K562 (cell line): Measurements from ENCODE around the gene TTC27. TPM values are rescaled to one million over a fixed set of nuclear protein-coding genes. Genes with fewer than 3 reads are reported as not detected.

Experiments
- ATAC-seq: fragments of 200-7000 bp; cut with Tn5 transposase; 3 replicates; pipeline ENCODE4 v1.9.1; 2020; ENCODE audit warnings: moderate library complexity
- BruUV-seq: library from RNA; stranded (reverse); fragments of 400-500 nt; replicated peaks from 2 replicates; lab custom pipeline; 2021; lab: Mats Ljungman, UMichigan
- CTCF ChIA-PET: fragments of 300-600 bp; formaldehyde crosslinking; extraction: SDS; loops from one replicate; lab custom pipeline; 2021; ENCODE audit warnings: low intra/inter-chr PET ratio; lab: Yijun Ruan, JAX
- POLR2A ChIA-PET: fragments of 300-600, 350-650 bp; sonication (Branson Sonifier 250); formaldehyde crosslinking; extraction: SDS; loops from one replicate; lab custom pipeline; 2021; ENCODE audit warnings: antibody characterized with exemption, inconsistent platforms; lab: Yijun Ruan, JAX
- DNase-seq, 4 experiments: peaks; one replicate each; pipeline versions ENCODE4 v3.0.0 to v3.0.0-alpha.2; 2011 to 2018; ENCODE audit warnings: low spot score in 3 of 4, mixed read lengths in 3 of 4; ENCODE audit errors: extremely low read depth in 1 of 4
- FAIRE-seq: peaks from 2 replicates; lab custom pipeline; 2011; peaks lifted over from hg19 to GRCh38; lab: Jason Lieb, UNC
- H2AFZ ChIP-seq: 2 replicates; pipeline ENCODE4 v1.6.0; 2011; ENCODE audit warnings: low read depth, low read length, control low read depth, inconsistent platforms
- H3K27ac ChIP-seq: fragments of 200-600 bp; 3 replicates; pipeline ENCODE4 v1.8.0; 2011; ENCODE audit warnings: low read depth, mild to moderate bottlenecking, control low read depth, inconsistent platforms, low read length, moderate library complexity, mixed read lengths; ENCODE audit errors: extremely low read depth
- H3K27me3 ChIP-seq, 2 experiments: fragments of 300-600 bp in 1 of 2; 2 replicates in 1 of 2; 3 replicates in 1 of 2; pipeline versions ENCODE4 v1.6.0 to v1.8.0; 2011; ENCODE audit warnings: inconsistent platforms in 2 of 2, low read length in 2 of 2, mild to moderate bottlenecking in 1 of 2, mixed read lengths in 1 of 2, moderate library complexity in 1 of 2; ENCODE audit not compliant: control insufficient read depth in 2 of 2, insufficient read depth in 2 of 2
- H3K36me3 ChIP-seq: fragments of 300-600 bp; 3 replicates; pipeline ENCODE4 v1.8.0; 2011; ENCODE audit warnings: mild to moderate bottlenecking, low read length, inconsistent platforms; ENCODE audit not compliant: control insufficient read depth, insufficient read depth
- H3K4me1 ChIP-seq, 2 experiments: fragments of 200-600 bp in 1 of 2; replicated peaks in 1 of 2; 2 replicates in 1 of 2; 3 replicates in 1 of 2; pipeline versions ENCODE4 v1.5.1 to v1.8.0; 2011; ENCODE audit warnings: inconsistent platforms in 2 of 2, low read length in 2 of 2, mild to moderate bottlenecking in 1 of 2, mixed read lengths in 1 of 2, moderate library complexity in 1 of 2; ENCODE audit not compliant: control insufficient read depth in 2 of 2, insufficient read depth in 2 of 2
- H3K4me2 ChIP-seq: 2 replicates; pipeline ENCODE4 v1.6.1; 2011; ENCODE audit warnings: low read length, control low read depth, inconsistent platforms, mixed read lengths; ENCODE audit not compliant: insufficient read depth
- H3K4me3 ChIP-seq: fragments of 200-600 bp; sonication (generic), shearing (Covaris generic); 2 replicates; pipeline ENCODE4 v1.5.1; 2016; ENCODE audit warnings: control low read depth, inconsistent platforms
- H3K79me2 ChIP-seq: fragments of 200-600 bp; 3 replicates; pipeline ENCODE4 v1.8.0; 2011; ENCODE audit warnings: low read length, inconsistent platforms; ENCODE audit not compliant: control insufficient read depth, insufficient read depth
- H3K9ac ChIP-seq, 2 experiments: 2 replicates each; pipeline versions ENCODE4 v1.6.0 to v1.6.1; 2011; ENCODE audit warnings: low read depth in 2 of 2, low read length in 2 of 2, control low read depth in 1 of 2, inconsistent platforms in 1 of 2, mild to moderate bottlenecking in 1 of 2, mixed read lengths in 1 of 2; ENCODE audit not compliant: insufficient read depth in 1 of 2
- H3K9me1 ChIP-seq: one replicate; pipeline ENCODE4 v1.6.0; 2011; ENCODE audit warnings: inconsistent platforms, mild to moderate bottlenecking, low read length, moderate library complexity; ENCODE audit not compliant: control insufficient read depth, insufficient read depth
- H3K9me3 ChIP-seq: replicated peaks from 2 replicates; pipeline ENCODE4 v1.5.1; 2011; ENCODE audit warnings: low read depth, low read length, inconsistent platforms; ENCODE audit not compliant: control insufficient read depth, insufficient read depth
- H4K20me1 ChIP-seq: replicated peaks from 2 replicates; pipeline ENCODE4 v1.6.1; 2011; ENCODE audit warnings: low read length, inconsistent platforms, mixed read lengths; ENCODE audit not compliant: control insufficient read depth, insufficient read depth
- ATF4 ChIP-seq: fragments of 450-650 bp; formaldehyde crosslinking; IDR thresholded peaks from 2 replicates; pipeline ENCODE4 v1.4.0; 2022; ENCODE audit warnings: mild to moderate bottlenecking, moderate library complexity
- CHCHD3 ChIP-seq: fragments of 250-450 bp; sonication (Bioruptor Pico); IDR thresholded peaks from 2 replicates; pipeline ENCODE4 v2.1.2; 2022; ENCODE audit warnings: mild to moderate bottlenecking
- ZNF143 ChIP-seq: sonication (generic); formaldehyde crosslinking; IDR thresholded peaks from 2 replicates; pipeline ENCODE4 v1.9.0; 2022; ENCODE audit warnings: mild to moderate bottlenecking, missing genetic modification reagents
- WGBS: fragments of 100-300 bp; shearing (Covaris generic); methylation state at CpG from one replicate; pipeline ENCODE4 v1.1.6; 2016; ENCODE audit warnings: low coverage, mixed read lengths; ENCODE audit not compliant: insufficient coverage; ENCODE audit errors: missing lambda C conversion rate; 5-methylcytosine and 5-hydroxymethylcytosine counted together
- in situ Hi-C: fragments of 300-500 bp; cut with MboI; formaldehyde crosslinking; loops from 4 replicates; pipeline ENCODE4 v1.15.0; 2018; ENCODE audit warnings: inconsistent platforms, mixed read lengths
- intact Hi-C: fragments of 100-400 bp; cut with micrococcal nuclease; formaldehyde crosslinking; loops from 2 replicates; pipeline ENCODE4 v1.14.2; 2022
- polyA plus RNA-seq, 8 experiments: library from polyadenylated mRNA; depleted of rRNA in 4 of 8; stranded (reverse) in 5 of 8; unstranded in 3 of 8; fragments of >200 nt; fragmentation: Nextera tagmentation in 2 of 8; fragmentation: Illumina TruSeq in 1 of 8; extraction: Ambion mirVana in 2 of 8; extraction: Trizol in 1 of 8; gene quantifications; 2 replicates each; pipeline versions ENCODE4 v1.2.1 to v1.2.3, GENCODE V29; 2011 to 2014; ENCODE audit warnings: inconsistent platforms in 1 of 8, missing spikeins in 1 of 8
- total RNA-seq, 7 experiments: library from RNA; depleted of rRNA in 6 of 7; stranded (reverse); fragments of >200 nt in 6 of 7; fragmentation: Illumina TruSeq in 2 of 7; extraction: Trizol in 2 of 7; gene quantifications; 2 replicates each; pipeline versions ENCODE4 v1.2.1 to v1.2.3, GENCODE V29; 2011 to 2021; ENCODE audit warnings: low replicate concordance in 1 of 7
- TF ChIP-seq, protein P1 (sequence below): fragments of 450-650 bp; IDR thresholded peaks from 2 replicates; pipeline ENCODE4 v1.6.1; 2017; ENCODE audit warnings: antibody characterized with exemption, mild to moderate bottlenecking
- TF ChIP-seq, protein P2 (sequence below): sonication (generic); formaldehyde crosslinking; IDR thresholded peaks from 2 replicates; pipeline ENCODE4 v1.8.0; 2022; ENCODE audit warnings: mild to moderate bottlenecking, missing genetic modification reagents
- TF ChIP-seq, protein P3 (sequence below): fragments of 250-450 bp; sonication (Bioruptor Pico); IDR thresholded peaks from 2 replicates; pipeline ENCODE4 v1.4.0; 2020; ENCODE audit warnings: mild to moderate bottlenecking, moderate library complexity, borderline replicate concordance
- TF ChIP-seq, protein P4 (sequence below): fragments of 450-650 bp; conservative IDR thresholded peaks from 2 replicates; pipeline ENCODE4 v1.6.1; 2016; ENCODE audit warnings: missing genetic modification characterization, low read depth, mild to moderate bottlenecking, missing compliant biosample characterization, moderate library complexity

TTC27 gene
- total and polyA plus RNA-seq, 9 of the 15 experiments (the other 6 are each of a cell fraction or from before 2014, with no cell fraction given) = 44.3 to 93.4 (median 57.3) TPM

DNA sequence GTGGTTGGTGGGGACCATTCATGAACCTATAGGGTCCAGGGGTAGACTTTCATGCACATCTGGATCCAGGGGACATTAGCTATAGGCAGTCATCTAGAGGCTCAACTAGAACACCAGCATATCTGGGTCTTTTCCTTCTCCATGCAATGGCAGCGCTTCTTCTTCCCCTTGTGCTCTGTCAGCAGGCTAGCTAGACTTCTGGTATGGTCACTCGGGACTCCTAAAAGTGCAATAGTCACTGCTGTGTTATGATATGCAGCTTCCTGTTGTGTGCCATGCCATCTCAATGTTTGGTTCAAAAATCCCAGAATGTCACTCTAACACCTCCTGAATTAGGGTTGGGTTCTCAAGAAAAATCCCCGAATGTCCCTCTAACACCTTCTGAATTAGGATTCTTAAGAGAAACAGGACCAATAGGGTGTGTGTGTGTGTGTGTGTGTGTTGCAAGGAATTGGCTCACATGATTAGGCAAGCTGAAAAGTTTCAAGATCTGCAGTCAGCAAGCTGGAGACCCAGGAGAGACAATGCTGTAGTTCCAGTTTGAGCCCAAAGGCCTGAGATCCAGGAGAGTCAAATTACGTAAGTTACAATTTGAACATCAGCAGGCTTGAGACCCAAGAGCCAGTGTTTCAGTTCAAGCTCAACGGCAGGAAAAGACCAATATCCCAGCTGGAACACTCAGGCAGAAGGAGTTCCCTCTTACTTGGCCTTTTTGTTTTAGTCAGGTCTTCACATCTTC, 221.8 kb downstream of the TTC27 start (continued):
- TF ChIP-seq, protein P1, sequence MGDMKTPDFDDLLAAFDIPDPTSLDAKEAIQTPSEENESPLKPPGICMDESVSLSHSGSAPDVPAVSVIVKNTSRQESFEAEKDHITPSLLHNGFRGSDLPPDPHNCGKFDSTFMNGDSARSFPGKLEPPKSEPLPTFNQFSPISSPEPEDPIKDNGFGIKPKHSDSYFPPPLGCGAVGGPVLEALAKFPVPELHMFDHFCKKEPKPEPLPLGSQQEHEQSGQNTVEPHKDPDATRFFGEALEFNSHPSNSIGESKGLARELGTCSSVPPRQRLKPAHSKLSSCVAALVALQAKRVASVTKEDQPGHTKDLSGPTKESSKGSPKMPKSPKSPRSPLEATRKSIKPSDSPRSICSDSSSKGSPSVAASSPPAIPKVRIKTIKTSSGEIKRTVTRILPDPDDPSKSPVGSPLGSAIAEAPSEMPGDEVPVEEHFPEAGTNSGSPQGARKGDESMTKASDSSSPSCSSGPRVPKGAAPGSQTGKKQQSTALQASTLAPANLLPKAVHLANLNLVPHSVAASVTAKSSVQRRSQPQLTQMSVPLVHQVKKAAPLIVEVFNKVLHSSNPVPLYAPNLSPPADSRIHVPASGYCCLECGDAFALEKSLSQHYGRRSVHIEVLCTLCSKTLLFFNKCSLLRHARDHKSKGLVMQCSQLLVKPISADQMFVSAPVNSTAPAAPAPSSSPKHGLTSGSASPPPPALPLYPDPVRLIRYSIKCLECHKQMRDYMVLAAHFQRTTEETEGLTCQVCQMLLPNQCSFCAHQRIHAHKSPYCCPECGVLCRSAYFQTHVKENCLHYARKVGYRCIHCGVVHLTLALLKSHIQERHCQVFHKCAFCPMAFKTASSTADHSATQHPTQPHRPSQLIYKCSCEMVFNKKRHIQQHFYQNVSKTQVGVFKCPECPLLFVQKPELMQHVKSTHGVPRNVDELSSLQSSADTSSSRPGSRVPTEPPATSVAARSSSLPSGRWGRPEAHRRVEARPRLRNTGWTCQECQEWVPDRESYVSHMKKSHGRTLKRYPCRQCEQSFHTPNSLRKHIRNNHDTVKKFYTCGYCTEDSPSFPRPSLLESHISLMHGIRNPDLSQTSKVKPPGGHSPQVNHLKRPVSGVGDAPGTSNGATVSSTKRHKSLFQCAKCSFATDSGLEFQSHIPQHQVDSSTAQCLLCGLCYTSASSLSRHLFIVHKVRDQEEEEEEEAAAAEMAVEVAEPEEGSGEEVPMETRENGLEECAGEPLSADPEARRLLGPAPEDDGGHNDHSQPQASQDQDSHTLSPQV = no peak

- ATAC-seq = no peak
- TF ChIP-seq CHCHD3 = no peak
- TF ChIP-seq ATF4 (CRISPR knock-in tag) = no peak
- TF ChIP-seq, protein P2, sequence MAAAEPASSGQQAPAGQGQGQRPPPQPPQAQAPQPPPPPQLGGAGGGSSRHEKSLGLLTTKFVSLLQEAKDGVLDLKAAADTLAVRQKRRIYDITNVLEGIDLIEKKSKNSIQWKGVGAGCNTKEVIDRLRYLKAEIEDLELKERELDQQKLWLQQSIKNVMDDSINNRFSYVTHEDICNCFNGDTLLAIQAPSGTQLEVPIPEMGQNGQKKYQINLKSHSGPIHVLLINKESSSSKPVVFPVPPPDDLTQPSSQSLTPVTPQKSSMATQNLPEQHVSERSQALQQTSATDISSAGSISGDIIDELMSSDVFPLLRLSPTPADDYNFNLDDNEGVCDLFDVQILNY (CRISPR knock-in tag) = no peak
- no peak for TF ChIP-seq ZNF143
- TF ChIP-seq, protein P3, sequence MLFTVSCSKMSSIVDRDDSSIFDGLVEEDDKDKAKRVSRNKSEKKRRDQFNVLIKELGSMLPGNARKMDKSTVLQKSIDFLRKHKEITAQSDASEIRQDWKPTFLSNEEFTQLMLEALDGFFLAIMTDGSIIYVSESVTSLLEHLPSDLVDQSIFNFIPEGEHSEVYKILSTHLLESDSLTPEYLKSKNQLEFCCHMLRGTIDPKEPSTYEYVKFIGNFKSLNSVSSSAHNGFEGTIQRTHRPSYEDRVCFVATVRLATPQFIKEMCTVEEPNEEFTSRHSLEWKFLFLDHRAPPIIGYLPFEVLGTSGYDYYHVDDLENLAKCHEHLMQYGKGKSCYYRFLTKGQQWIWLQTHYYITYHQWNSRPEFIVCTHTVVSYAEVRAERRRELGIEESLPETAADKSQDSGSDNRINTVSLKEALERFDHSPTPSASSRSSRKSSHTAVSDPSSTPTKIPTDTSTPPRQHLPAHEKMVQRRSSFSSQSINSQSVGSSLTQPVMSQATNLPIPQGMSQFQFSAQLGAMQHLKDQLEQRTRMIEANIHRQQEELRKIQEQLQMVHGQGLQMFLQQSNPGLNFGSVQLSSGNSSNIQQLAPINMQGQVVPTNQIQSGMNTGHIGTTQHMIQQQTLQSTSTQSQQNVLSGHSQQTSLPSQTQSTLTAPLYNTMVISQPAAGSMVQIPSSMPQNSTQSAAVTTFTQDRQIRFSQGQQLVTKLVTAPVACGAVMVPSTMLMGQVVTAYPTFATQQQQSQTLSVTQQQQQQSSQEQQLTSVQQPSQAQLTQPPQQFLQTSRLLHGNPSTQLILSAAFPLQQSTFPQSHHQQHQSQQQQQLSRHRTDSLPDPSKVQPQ (CRISPR knock-in tag) = no peak
- TF ChIP-seq, protein P4, sequence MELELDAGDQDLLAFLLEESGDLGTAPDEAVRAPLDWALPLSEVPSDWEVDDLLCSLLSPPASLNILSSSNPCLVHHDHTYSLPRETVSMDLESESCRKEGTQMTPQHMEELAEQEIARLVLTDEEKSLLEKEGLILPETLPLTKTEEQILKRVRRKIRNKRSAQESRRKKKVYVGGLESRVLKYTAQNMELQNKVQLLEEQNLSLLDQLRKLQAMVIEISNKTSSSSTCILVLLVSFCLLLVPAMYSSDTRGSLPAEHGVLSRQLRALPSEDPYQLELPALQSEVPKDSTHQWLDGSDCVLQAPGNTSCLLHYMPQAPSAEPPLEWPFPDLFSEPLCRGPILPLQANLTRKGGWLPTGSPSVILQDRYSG (tag) = no peak
These were observed 224.1 kb downstream of the TTC27 start for GRCh38 chr2:32851777-32852439.

More at GRCh38 chr2:32851777-32852439, 224.1 kb downstream of the TTC27 start:
- in situ Hi-C loops (no loop called here), intact Hi-C loops (no loop called here)
- Histone ChIP-seq H3K9ac (no peak overlapping the region), H3K4me1 (no peaks in the 10 kb centered on the region; a peak in 1 of 5 replicates), H2AFZ (no peak overlapping the region), H4K20me1 (no peaks in the 10 kb centered on the region), H3K27me3 (peaks cover 15 to 23% of the 10 kb centered on the region in 2 experiments; a peak in 4 of 5 replicates), H3K9me1 (no peaks in the 10 kb centered on the region), H3K36me3 (no peaks in the 10 kb centered on the region), H3K4me2 (no peak overlapping the region), H3K9me3 (no peaks in the 10 kb centered on the region), H3K27ac (no peak overlapping the region), H3K4me3 (no peak overlapping the region), H3K79me2 (no peaks in the 10 kb centered on the region)
- BruUV-seq = no TSS peak
- ChIA-PET POLR2A (interaction anchor here (0.7 kb wide), 1 partner anchor 22 kb away, joined by 3 read pairs; no protein-coding TSS in a partner anchor), CTCF (no interaction called here)
- DNase-seq (no peak), FAIRE-seq (no peak)
- 11% methylated on average over 4 of the region's 4 CpGs for WGBS
